ENCODE data around the gene EOMES.
"Not testable (repeated sequence)": the region's sequence is repeated elsewhere in the genome, so short reads cannot be mapped to it uniquely, and the experiment has no call there.

Gene EOMES

DNA sequence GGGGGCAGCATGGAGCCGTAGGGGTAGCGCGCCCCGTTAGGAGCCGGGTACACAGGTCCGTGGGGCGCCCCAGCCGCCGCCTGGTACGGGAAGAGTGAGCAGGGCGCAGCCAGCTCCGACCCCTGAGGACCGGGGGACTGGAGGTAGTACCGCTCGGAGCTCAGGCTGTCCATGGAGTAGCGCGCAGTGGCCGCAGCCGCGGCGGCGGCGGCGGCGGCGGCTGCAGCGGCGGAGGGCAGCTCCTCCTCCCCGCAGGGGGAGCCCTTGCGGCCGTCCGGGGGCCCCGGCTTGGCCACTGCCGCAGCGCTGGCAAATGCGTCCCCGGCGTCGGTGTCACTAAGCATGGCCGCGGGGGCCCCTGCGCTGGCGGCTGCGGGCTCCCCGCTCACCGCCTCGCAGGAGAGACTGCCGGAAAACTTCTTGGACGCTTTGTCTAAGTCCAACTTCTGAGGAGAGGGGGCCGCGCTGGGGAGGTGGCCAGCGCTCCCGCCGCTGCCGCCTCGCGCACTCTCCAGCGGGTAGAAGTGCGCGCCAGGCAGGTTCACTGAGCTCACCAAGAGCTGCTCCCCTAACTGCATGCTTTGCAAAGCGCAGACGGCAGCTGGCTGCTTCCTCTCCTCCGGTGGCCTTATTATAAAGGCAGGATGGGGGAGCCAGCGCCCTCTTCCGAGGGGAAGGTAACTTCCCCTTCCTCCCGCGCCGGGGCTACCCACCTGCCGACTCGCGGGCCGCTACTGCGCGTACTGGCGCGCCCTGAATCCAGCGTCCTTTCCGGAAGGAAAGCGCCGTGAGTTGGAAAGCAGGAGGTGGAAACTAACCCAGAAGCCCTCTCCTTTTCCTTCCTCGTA is at the start of gene EOMES:
Gene EOMES (minus strand): TSS at position 607 of the 848 bp plus-strand sequence. CDS start 29 bp downstream, at position 578.
- DNase-seq (ENCODE audit: low read depth) = peak; percentile 62

DNA sequence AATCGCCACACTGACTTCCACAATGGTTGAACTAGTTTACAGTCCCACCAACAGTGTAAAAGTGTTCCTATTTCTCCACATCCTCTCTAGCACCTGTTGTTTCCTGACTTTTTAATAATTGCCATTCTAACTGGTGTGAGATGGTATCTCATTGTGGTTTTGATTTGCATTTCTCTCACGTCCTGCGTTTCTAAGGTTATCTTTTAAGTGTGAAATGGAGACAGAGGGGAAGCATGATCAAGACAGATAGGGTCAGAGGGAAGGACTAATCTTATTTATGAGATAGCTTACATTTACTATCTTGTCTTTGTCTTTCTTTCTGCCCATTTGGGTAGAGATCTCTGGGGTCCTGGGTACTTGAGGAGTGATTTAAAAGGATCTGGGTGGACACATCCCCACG is 48.3 kb upstream of the EOMES start:
- DNase-seq (ENCODE audit: low read depth) = not testable (repeated sequence)

DNA sequence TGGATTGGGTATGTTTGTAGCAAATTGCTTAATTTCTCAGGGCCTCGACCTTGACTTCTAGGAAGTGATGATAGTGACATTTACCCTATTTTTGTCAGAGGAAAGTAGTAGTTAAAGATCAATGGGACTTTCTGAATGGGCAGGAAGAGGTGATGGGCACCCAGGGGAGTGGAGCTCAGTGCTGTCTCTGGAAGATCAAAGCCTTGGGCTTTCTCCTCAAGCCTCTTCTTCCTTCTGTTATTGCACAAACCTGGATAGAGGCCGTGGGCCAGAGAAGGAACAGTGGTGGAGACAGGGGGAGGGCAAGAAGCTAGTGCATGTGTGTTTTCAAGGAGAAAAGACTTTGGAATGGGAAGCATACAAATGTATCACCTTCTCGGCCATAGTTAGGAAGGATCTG is 44.9 kb upstream of the EOMES start:
- DNase-seq (ENCODE audit: low read depth) = no peak

DNA sequence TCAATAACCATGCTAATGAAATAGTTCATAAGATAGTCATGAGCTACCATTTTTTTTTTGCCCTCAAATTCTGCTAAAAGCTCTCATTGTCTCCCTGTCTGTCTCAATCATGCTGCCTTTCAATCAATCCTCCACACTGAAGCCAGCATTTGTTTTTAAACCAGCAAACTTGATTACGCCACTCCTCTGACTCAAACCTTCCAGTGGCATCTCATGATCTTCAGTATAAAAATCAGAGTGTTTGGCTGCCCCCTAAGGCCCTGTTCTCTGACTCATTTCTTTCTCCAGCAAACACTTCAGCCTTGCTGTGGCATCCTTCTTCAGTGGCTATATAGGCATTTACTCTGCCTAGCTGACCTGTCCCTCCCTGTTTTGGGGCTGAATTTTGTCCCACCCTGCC is 36.0 kb upstream of the EOMES start:
- DNase-seq (ENCODE audit: low read depth) = peak; percentile 9

DNA sequence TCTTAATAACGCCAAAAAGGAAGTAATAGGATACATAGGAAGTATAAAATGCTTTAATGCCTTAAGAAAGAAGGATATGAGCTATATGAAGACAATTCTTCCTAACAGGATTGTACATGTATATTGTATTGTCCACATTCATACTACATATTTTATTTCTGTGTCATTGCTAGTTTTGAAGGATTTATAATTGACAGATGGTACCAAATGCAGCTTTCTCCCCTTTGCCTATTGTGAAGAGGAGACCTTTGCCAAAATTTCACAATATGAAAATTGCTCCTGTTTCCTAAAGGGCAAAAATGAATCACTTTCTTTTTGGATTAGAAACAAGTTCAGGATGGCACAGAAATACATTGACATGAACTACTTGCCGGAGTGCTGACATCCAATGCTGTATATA is 34.8 kb upstream of the EOMES start:
- no peak for DNase-seq (ENCODE audit: low read depth)

DNA sequence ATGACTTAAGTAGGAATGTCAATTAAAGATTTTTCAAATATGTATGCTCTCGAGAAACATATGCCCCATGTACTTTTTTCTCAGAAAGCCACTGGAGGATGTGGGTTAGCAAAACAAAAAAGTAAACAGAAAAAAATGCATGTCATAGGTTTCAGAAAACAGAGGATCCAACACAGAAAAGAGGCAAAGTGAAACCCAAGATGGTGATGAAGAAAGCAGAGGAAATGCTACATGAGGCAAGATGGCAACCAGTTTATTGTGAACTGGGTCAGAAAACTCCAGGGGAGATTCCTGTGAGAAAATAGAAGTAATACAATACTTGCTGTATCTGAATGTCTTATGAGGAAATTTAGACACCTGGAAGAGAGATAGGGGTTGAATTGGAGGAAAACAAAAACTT is 30.8 kb upstream of the EOMES start:
- no peak for DNase-seq (ENCODE audit: low read depth)

DNA sequence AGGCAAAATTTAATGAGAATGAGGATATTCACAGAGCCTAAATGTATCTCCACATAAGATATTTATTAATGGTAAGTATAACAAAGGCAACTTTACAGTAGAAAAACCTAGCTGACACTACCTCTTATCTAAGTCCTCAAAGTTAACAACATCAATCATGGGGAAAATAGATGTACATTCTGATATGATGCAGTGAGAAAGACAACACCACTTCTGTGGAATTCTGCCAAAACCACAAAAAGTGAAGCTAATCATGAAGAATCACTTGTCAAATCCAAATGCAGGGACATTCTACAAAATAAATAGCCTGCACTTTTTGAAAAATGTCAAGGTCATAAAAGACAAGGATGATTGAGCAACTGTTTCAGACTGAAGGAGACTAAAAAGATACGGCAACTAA is 27.5 kb upstream of the EOMES start:
- DNase-seq (ENCODE audit: low read depth) = no peak

DNA sequence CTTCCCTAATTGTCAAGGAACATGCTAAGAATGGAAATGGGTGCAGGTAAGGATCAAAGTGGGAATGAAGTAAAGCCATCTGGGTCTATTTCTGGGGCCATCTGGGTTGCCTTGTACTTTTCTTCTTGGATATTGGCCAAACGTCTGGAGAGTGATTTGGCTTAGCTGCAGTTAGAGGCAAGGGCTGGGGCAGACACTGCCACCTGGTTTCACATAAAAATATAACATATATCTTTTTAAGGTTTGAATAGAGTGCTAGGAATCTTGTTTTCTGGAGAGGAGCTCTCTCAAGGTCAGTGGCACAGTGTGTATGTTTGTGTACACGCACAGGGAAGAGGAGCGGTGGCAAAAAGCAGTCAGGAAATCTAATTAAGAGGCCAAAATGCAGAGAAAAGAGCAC is 24.7 kb upstream of the EOMES start:
- DNase-seq (ENCODE audit: low read depth) = no peak

DNA sequence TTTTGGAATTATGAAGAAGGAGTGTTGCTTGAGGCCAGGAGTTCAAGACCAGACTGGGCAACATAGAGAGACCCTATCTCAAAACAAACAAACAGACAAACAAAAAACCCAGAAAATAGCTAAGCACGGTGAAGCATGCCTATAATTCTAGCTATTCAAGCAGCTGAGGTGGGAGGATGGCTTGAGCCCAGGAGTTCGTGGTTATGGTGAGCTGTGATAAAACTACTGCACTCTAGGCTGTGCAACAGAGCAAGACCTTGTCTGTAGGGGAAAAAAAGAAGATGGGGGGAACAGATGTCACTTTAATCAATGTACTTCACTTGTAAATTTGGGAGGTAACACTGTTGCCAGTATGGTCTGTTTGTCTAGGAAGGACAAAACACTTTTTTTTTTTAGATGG is 18.7 kb upstream of the EOMES start:
- no peak for DNase-seq (ENCODE audit: low read depth)

- DNase-seq (ENCODE audit: low read depth) = no peak
Observed at GRCh38 chr3:27737091-27737490, 15.0 kb upstream of the EOMES start.

GRCh38 chr3:27730774-27731659 is 8.9 kb upstream of the EOMES start:
- DNase-seq (ENCODE audit: low read depth) = no peak

DNA sequence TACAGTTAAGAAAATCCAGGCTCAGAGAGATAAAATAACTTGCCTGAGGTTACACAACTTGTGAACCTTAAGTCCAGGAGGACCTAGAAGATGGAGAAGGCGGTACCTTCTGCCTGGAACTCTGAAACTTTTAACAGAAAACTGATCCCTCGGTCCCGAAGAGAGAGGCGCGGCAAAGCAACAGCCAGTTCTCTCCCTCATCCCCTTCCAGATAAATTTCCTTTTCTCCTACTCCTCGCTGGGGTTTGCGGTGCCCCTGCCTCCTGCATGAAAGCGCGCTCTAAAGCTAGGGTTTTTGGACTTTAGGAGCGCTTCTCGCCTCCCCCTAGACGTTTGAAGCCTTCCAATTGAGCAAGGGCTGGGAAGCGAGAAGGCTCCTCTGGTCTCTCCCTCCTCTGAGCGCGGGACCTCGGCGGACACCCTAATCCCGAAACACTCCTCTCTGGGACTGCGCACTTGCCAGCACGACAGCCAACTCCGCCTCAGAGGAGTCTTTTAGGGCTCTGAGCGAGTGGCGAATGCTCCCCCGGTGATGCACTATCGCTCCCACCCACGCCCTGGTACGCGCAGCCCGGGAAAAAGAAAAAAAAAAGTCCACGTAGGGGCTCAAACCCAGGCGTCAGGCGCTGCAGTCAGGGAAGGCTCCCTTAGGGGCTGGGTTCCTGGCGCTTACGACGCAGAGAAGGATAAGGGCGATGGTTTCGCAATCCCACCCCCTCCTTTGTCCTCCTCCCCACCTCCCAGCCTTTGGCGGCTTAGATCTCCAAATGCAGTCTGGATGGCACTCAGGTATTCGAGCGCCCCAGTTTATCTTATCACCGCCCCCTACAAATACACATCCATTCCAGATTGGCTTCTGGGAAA is 7.9 kb upstream of the EOMES start:
- DNase-seq (ENCODE audit: low read depth) = no peak

GRCh38 chr3:27729325-27729724 is 7.2 kb upstream of the EOMES start:
- DNase-seq (ENCODE audit: low read depth) = no peak

DNA sequence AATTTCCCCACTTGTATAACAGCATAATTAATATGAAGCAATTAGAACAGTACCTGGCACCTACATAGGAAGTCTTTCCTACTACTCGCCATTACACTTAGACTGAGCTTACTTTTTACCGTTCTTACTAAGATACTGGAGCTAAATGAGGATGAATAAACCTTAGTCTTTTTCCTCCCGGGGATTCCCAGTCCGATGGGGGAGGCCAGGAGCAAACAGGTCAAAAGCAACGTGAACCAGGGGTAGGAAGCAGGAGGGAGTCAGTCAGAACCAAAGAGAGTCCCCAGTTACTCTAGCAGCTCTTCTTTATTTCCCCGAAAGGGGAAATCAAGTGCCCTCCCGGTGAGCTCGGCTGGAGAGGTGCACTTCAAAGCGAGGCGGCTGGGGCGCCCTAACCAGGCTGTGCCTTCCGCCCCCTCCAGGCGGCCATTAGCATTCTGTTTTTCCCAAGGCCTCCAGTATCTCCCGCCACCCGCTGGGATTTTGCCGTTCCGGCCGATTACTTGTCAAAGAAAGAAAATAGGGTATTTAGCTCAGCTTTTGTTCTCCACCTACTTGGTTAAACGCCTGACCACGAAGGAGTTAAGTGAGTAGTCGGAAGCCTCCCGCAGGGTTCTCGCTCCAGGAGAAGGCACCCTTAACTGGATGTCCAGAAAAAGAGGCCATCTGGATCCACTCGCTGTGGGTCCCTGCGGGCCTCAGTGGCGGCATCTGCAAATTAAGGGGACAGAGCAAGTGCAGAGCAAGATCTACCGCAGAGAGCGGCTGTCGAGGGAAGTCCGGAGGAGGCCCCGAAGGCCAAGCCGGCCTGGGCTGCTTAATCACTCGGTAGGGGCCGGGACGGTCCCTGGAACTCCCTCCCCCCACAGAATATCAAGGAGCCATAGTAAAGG is 6.3 kb upstream of the EOMES start:
- no peak for DNase-seq (ENCODE audit: low read depth)

DNA sequence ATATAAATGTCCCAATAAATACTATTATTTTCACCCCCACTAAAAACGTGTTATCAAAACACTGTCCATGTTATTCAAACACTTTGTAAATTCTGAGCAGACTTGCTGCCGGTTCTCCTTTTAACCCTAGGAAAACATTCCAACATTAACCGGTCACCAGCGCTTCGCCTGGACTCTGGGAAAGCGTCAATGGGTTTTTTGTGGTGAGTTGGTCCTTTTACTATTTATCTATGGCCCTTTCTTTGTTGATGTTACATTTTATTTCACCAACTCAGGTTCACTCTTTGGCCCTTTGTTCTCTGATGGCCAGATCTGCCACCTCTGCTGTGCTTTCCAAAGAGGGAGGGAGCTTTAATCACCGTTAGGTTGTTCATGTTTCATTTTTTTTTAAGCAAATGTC is 4.1 kb upstream of the EOMES start:
- no peak for DNase-seq (ENCODE audit: low read depth)

DNA sequence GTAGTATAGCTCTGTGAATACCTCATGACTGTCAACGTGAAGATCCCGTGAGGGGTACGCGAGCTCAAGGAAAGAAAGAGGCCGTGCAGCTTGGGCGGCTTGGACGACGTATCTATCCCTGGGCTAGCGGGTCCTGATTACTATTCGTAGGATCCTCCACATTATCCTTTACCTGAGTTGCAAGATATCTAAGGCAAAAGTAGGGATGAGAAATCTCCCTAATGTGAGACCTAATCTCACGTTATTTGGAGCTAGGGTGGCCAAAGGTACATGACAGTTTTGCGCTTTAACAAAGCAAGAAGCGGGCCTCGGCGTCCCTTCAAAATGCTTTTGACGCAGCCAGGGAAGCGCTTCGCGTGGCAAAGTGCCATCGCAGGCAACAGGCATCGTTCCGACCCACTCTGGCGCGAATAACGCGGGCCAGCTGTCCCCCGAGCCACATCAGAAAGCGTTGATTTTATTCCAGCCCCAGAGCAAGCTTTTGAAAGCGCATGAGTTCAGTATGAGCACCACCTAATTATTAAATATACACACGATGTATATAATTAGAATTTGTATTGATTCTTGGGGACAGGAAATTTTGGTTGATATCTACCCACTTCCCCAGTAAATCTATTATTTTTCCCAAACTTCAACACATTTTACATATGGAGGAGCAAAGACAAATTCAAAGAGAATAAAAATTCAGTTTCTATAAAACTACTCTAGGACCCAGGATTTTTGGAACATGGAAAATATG is 2.5 kb upstream of the EOMES start:
- no peak for DNase-seq (ENCODE audit: low read depth)

GRCh38 chr3:27723815-27724458 is 1.8 kb upstream of the EOMES start:
- DNase-seq (ENCODE audit: low read depth) = no peak

- no peak for DNase-seq (ENCODE audit: low read depth)
Observed at GRCh38 chr3:27723456-27723814, 1.3 kb upstream of the EOMES start.

GRCh38 chr3:27723001-27723445 is 900 bp upstream of the EOMES start:
- DNase-seq (ENCODE audit: low read depth) = no peak
